Panc1 (cell line): ENCODE data around the gene ACAT2. TPM values are rescaled to one million over a fixed set of nuclear protein-coding genes. Genes with fewer than 3 reads are reported as not detected.
A peak's percentile ranks its signal among the peaks of the same experiment; 100 is the strongest.
"Not testable (repeated sequence)": the region's sequence is repeated elsewhere in the genome, so short reads cannot be mapped to it uniquely, and the experiment has no call there.

ENCODE experiments used
- ATAC-seq: fragments of 200-7000 bp; cut with Tn5 transposase; 2 replicates; pipeline ENCODE4 v1.9.1; 2020; ENCODE audit warnings: mild to moderate bottlenecking, moderate library complexity
- BruUV-seq: library from RNA; stranded (reverse); fragments of 400-500 nt; replicated peaks from 2 replicates; lab custom pipeline; 2021; lab: Mats Ljungman, UMichigan
- CTCF ChIA-PET: fragments of 300-600 bp; sonication (Branson Sonifier 250); formaldehyde crosslinking; loops from one replicate; lab custom pipeline; 2022; ENCODE audit warnings: antibody characterized with exemption; lab: Charles Lee
- POLR2A ChIA-PET: fragments of 300-600 bp; sonication (Branson Sonifier 250); formaldehyde crosslinking; loops from one replicate; lab custom pipeline; 2022; ENCODE audit warnings: antibody characterized with exemption; lab: Charles Lee
- DNase-seq: peaks from one replicate; pipeline ENCODE4 v3.0.0-alpha.2; 2010; ENCODE audit warnings: low read depth, low spot score
- H3K27ac ChIP-seq: 2 replicates; pipeline ENCODE4 v1.5.1; 2011; ENCODE audit warnings: mild to moderate bottlenecking, low read length, inconsistent platforms
- H3K27me3 ChIP-seq: fragments of 200-500 bp; sonication (Bioruptor generic); 2 replicates; pipeline ENCODE4 v1.6.0; 2014; ENCODE audit warnings: low read length, inconsistent platforms; ENCODE audit not compliant: control insufficient read depth, insufficient read depth
- H3K36me3 ChIP-seq: fragments of 200-500 bp; sonication (Bioruptor generic); 2 replicates; pipeline ENCODE4 v1.5.1; 2014; ENCODE audit warnings: inconsistent platforms, mild to moderate bottlenecking, low read length, moderate library complexity; ENCODE audit not compliant: control insufficient read depth, insufficient read depth
- H3K4me1 ChIP-seq: 2 replicates; pipeline ENCODE4 v1.5.1; 2011; ENCODE audit warnings: inconsistent platforms, mild to moderate bottlenecking, low read length, moderate library complexity; ENCODE audit not compliant: control insufficient read depth, insufficient read depth
- H3K4me3 ChIP-seq, 2 experiments: 2 replicates each; pipeline ENCODE4 v1.5.1; 2011 to 2012; ENCODE audit warnings: low read depth in 2 of 2, low read length in 2 of 2, mild to moderate bottlenecking in 2 of 2, inconsistent platforms in 1 of 2, moderate library complexity in 1 of 2
- H3K9me3 ChIP-seq: fragments of 200-500 bp; sonication (Bioruptor generic); 2 replicates; pipeline ENCODE4 v1.5.1; 2014; ENCODE audit warnings: low read depth, mild to moderate bottlenecking, inconsistent platforms, low read length, moderate library complexity; ENCODE audit not compliant: control insufficient read depth, insufficient read depth
- POLR2AphosphoS5 ChIP-seq: IDR thresholded peaks from 2 replicates; pipeline ENCODE4 v1.6.1; 2012; ENCODE audit warnings: mild to moderate bottlenecking, low read depth, low read length, moderate library complexity
- SIN3A ChIP-seq: IDR thresholded peaks from 2 replicates; pipeline ENCODE4 v1.6.1; 2012; ENCODE audit warnings: low read depth, mild to moderate bottlenecking, low read length, moderate library complexity, borderline replicate concordance; ENCODE audit not compliant: insufficient read depth
- TCF7L2 ChIP-seq: IDR thresholded peaks from 2 replicates; pipeline ENCODE4 v1.6.1; 2011; ENCODE audit warnings: mild to moderate bottlenecking, low read depth, low read length, inconsistent platforms
- in situ Hi-C: cut with HindIII; loops from 2 replicates; pipeline ENCODE4 v1.10.0; 2016; ENCODE audit warnings: low sequenced_read_pairs, low pct_unique_long_range_greater_than_20kb
- intact Hi-C: fragments of 100-400 bp; cut with micrococcal nuclease; formaldehyde crosslinking; loops from one replicate; pipeline ENCODE4 v1.10.0; 2022; ENCODE audit not compliant: unreplicated experiment
- total RNA-seq: library from RNA; stranded (reverse); gene quantifications from one replicate; pipeline ENCODE4 v1.2.1, GENCODE V29; 2021; ENCODE audit not compliant: unreplicated experiment
- TF ChIP-seq, protein P1 (sequence below), 2 experiments: IDR thresholded peaks; 2 replicates each; pipeline ENCODE4 v1.6.1; 2011 to 2012; ENCODE audit warnings: low read depth in 2 of 2, control low read depth in 1 of 2, low read length in 1 of 2, mild to moderate bottlenecking in 1 of 2, moderate library complexity in 1 of 2; ENCODE audit not compliant: insufficient read depth in 1 of 2
- TF ChIP-seq, protein P2 (sequence below): fragments of 450-650 bp; IDR thresholded peaks from 2 replicates; pipeline ENCODE4 v1.5.1; 2017; ENCODE audit warnings: mild to moderate bottlenecking

ACAT2 gene
- total RNA-seq, 1 experiment from 2014 or later, result 112 TPM

DNA sequence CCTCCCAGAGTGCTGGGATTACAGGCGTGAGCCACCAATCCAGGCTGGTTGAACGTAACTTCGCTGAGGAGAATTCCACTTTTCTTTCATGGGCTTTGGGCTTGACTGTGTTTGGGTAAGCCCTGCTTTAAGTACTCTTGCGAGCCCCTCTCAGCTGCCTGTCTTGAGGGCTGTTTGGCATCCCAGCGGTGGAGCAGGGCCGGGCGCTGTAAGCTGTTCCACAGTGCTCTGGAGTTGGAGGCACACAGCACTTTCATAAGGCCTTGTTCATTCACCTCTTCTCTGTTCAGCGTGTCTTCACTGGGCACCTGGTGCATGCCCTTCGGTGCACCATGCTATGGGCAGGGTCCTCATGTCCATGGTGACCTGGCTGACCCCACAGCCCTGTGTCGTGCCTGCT, 59.9 kb downstream of the ACAT2 start:
- intact Hi-C loops, result no loop called here
- no peak overlapping the region for H3K27ac ChIP-seq
- no peaks in the 10 kb centered on the region for H3K4me1 ChIP-seq
- in situ Hi-C loops, result no loop called here
- no peaks in the 10 kb centered on the region for H3K27me3 ChIP-seq
- H3K4me3 ChIP-seq, result no peak overlapping the region
- ChIA-PET CTCF (no interaction called here), POLR2A (no interaction called here)
- TF ChIP-seq SIN3A (no peak), TCF7L2 (no peak), POLR2AphosphoS5 (no peak)
- TF ChIP-seq, protein P1, sequence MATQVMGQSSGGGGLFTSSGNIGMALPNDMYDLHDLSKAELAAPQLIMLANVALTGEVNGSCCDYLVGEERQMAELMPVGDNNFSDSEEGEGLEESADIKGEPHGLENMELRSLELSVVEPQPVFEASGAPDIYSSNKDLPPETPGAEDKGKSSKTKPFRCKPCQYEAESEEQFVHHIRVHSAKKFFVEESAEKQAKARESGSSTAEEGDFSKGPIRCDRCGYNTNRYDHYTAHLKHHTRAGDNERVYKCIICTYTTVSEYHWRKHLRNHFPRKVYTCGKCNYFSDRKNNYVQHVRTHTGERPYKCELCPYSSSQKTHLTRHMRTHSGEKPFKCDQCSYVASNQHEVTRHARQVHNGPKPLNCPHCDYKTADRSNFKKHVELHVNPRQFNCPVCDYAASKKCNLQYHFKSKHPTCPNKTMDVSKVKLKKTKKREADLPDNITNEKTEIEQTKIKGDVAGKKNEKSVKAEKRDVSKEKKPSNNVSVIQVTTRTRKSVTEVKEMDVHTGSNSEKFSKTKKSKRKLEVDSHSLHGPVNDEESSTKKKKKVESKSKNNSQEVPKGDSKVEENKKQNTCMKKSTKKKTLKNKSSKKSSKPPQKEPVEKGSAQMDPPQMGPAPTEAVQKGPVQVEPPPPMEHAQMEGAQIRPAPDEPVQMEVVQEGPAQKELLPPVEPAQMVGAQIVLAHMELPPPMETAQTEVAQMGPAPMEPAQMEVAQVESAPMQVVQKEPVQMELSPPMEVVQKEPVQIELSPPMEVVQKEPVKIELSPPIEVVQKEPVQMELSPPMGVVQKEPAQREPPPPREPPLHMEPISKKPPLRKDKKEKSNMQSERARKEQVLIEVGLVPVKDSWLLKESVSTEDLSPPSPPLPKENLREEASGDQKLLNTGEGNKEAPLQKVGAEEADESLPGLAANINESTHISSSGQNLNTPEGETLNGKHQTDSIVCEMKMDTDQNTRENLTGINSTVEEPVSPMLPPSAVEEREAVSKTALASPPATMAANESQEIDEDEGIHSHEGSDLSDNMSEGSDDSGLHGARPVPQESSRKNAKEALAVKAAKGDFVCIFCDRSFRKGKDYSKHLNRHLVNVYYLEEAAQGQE (IDR thresholded peaks at IDR 0.05; ENCODE audit: insufficient read depth in 1 of 2, low read depth in 2 of 2, low read length in 1 of 2), result no peak
- TF ChIP-seq, protein P2, sequence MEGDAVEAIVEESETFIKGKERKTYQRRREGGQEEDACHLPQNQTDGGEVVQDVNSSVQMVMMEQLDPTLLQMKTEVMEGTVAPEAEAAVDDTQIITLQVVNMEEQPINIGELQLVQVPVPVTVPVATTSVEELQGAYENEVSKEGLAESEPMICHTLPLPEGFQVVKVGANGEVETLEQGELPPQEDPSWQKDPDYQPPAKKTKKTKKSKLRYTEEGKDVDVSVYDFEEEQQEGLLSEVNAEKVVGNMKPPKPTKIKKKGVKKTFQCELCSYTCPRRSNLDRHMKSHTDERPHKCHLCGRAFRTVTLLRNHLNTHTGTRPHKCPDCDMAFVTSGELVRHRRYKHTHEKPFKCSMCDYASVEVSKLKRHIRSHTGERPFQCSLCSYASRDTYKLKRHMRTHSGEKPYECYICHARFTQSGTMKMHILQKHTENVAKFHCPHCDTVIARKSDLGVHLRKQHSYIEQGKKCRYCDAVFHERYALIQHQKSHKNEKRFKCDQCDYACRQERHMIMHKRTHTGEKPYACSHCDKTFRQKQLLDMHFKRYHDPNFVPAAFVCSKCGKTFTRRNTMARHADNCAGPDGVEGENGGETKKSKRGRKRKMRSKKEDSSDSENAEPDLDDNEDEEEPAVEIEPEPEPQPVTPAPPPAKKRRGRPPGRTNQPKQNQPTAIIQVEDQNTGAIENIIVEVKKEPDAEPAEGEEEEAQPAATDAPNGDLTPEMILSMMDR, result no peak
- no peaks in the 10 kb centered on the region for H3K36me3 ChIP-seq
- DNase-seq, result no peak
- 0 out of 2 replicates have a peak, but pooled peaks have one; percentile 14 for ATAC-seq
- BruUV-seq, result no TSS peak
- no peaks in the 10 kb centered on the region for H3K9me3 ChIP-seq

DNA sequence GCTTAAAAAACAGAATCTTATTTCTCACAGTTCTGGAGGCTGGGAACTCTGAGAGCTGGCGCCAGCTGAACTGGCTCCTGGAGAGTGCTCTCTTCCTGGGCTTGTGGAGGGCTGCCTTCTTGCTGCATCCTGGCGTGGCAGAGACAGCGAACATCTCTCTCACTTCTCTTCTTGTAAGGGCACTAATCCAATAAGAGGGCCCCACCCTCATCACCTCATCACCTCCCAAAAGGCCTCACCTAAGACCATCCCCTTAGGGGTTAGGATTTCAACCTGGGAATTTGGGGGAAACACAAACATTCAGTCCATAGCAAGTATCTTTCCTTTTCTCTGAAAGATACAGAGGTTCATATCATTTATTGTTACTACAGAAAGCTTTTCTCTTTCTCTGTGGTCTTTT, 62.1 kb downstream of the ACAT2 start:
- DNase-seq (no peak), ATAC-seq (no peak)
- POLR2A ChIA-PET, result no interaction called here
- Histone ChIP-seq H3K4me1 (no peaks in the 10 kb centered on the region), H3K27me3 (no peaks in the 10 kb centered on the region), H3K36me3 (no peaks in the 10 kb centered on the region), H3K9me3 (no peaks in the 10 kb centered on the region), H3K4me3 (no peak overlapping the region), H3K27ac (no peak overlapping the region)
- intact Hi-C loops (no loop called here), in situ Hi-C loops (no loop called here)
- TF ChIP-seq, protein P1 (IDR thresholded peaks at IDR 0.05; ENCODE audit: insufficient read depth in 1 of 2, low read depth in 2 of 2, low read length in 1 of 2), result no peak
- no peak for TF ChIP-seq POLR2AphosphoS5
- TF ChIP-seq, protein P2, result no peak
- TF ChIP-seq SIN3A, result no peak
- no peak for TF ChIP-seq TCF7L2
- CTCF ChIA-PET, result no interaction called here
- no TSS peak for BruUV-seq

DNA sequence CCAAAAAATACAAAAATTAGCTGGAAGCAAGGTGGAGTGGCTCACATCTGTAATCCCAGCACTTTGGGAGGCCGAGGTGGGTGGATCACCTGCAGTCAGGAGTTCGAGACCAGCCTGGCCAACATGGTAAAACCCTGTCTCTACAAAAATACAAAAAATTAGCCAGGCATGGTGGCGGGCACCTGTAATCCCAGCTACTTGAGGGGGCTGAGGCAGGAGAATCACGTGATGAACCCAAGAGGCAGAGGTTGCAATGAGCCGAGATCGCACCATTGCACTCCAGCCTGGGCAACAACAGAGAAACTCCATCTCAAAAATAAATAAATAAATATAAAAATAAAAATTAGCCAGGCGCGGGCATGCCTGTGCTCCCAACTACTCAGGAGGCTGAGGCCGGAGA, 62.8 kb downstream of the ACAT2 start:
- POLR2A ChIA-PET, H3K9me3 ChIP-seq: not testable (repeated sequence)
- CTCF ChIA-PET, result interaction anchor here (0.8 kb wide), 1 partner anchor 35 kb away, joined by 3 read pairs; the partner anchor contains the start of gene TCP1

More for the DNA sequence above, 62.8 kb downstream of the ACAT2 start:
- H3K4me3 ChIP-seq, H3K27me3 ChIP-seq, intact Hi-C loops, H3K27ac ChIP-seq, DNase-seq, ATAC-seq, H3K36me3 ChIP-seq, BruUV-seq, in situ Hi-C loops, H3K4me1 ChIP-seq: not testable (repeated sequence)
